Fibroblast of lung (primary cell): ENCODE results near the gene HSPA4. TPM values are rescaled to one million over a fixed set of nuclear protein-coding genes. Genes with fewer than 3 reads are reported as not detected.

Experiments
- DNase-seq, 2 donors: peaks; one replicate each; pipeline versions ENCODE4 v3.0.0 to v3.0.0-alpha.2; 2010; ENCODE audit warnings: low read depth in 2 of 2
- H2AFZ ChIP-seq: 2 replicates; pipeline ENCODE4 v1.5.1; 2012; ENCODE audit warnings: low read length, control low read depth, inconsistent platforms
- H3K27ac ChIP-seq: 2 replicates; pipeline ENCODE4 v1.5.1; 2011; ENCODE audit warnings: low read length, control low read depth; ENCODE audit not compliant: insufficient read depth
- H3K27me3 ChIP-seq: 2 replicates; pipeline ENCODE4 v1.5.1; 2011; ENCODE audit warnings: mild to moderate bottlenecking, low read length; ENCODE audit not compliant: control insufficient read depth, insufficient read depth
- H3K36me3 ChIP-seq: 2 replicates; pipeline ENCODE4 v1.5.1; 2011; ENCODE audit warnings: low read length; ENCODE audit not compliant: control insufficient read depth, insufficient read depth
- H3K4me1 ChIP-seq: 2 replicates; pipeline ENCODE4 v1.5.1; 2011; ENCODE audit warnings: low read length; ENCODE audit not compliant: control insufficient read depth, insufficient read depth; ENCODE audit errors: extremely low read depth
- H3K4me2 ChIP-seq: 2 replicates; pipeline ENCODE4 v1.5.1; 2011; ENCODE audit warnings: low read length, control low read depth; ENCODE audit not compliant: insufficient read depth; ENCODE audit errors: extremely low read depth
- H3K4me3 ChIP-seq, 4 experiments: fragments of 200-600 bp in 1 of 4; sonication (generic) in 1 of 4; replicated peaks in 1 of 4; 2 replicates each; pipeline ENCODE4 v1.5.1; 2011 to 2016; ENCODE audit warnings: low read length in 4 of 4, low read depth in 3 of 4, mild to moderate bottlenecking in 3 of 4, control low read depth in 2 of 4, inconsistent platforms in 1 of 4, mixed read lengths in 1 of 4; ENCODE audit not compliant: insufficient read depth in 1 of 4; ENCODE audit errors: control extremely low read depth in 1 of 4
- H3K79me2 ChIP-seq: 2 replicates; pipeline ENCODE4 v1.5.1; 2012; ENCODE audit warnings: mild to moderate bottlenecking, low read length, inconsistent platforms; ENCODE audit not compliant: control insufficient read depth, insufficient read depth
- H3K9ac ChIP-seq: 2 replicates; pipeline ENCODE4 v1.5.1; 2011; ENCODE audit warnings: mild to moderate bottlenecking, low read length, control low read depth; ENCODE audit not compliant: insufficient read depth
- H3K9me3 ChIP-seq: 2 replicates; pipeline ENCODE4 v1.5.1; 2012; ENCODE audit warnings: low read depth, low read length; ENCODE audit not compliant: control insufficient read depth, insufficient read depth
- H4K20me1 ChIP-seq: 2 replicates; pipeline ENCODE4 v1.5.1; 2011; ENCODE audit warnings: low read length; ENCODE audit not compliant: control insufficient read depth, insufficient read depth; ENCODE audit errors: extremely low read depth
- CTCF ChIP-seq, 2 donors: IDR thresholded peaks in 1 of 2; conservative IDR thresholded peaks in 1 of 2; 1 replicate in 1 of 2; 2 replicates in 1 of 2; pipeline ENCODE4 v1.5.1; 2011 to 2012; ENCODE audit warnings: low read length in 2 of 2, control low read depth in 1 of 2, inconsistent platforms in 1 of 2, low read depth in 1 of 2, mild to moderate bottlenecking in 1 of 2
- EZH2 ChIP-seq: IDR thresholded peaks from 2 replicates; pipeline ENCODE4 v1.5.1; 2012; ENCODE audit warnings: low read length, control low read depth, mild to moderate bottlenecking; ENCODE audit errors: missing control alignments
- polyA plus RNA-seq, 2 donors: library from polyadenylated mRNA; depleted of rRNA in 1 of 2; stranded (reverse) in 1 of 2; unstranded in 1 of 2; fragments of >200 nt; gene quantifications; 2 replicates each; pipeline ENCODE4 v1.2.1, GENCODE V29; 2011 to 2012; ENCODE audit warnings: missing spikeins in 1 of 2
- total RNA-seq: library from RNA; depleted of rRNA; stranded (reverse); fragments of >200 nt; gene quantifications from 2 replicates; pipeline ENCODE4 v1.2.1, GENCODE V29; 2014

The HSPA4 gene
- total and polyA plus RNA-seq, 2 donors (not counting 1 experiment from before 2014, with no cell fraction given): 89.1 to 108 TPM

DNA sequence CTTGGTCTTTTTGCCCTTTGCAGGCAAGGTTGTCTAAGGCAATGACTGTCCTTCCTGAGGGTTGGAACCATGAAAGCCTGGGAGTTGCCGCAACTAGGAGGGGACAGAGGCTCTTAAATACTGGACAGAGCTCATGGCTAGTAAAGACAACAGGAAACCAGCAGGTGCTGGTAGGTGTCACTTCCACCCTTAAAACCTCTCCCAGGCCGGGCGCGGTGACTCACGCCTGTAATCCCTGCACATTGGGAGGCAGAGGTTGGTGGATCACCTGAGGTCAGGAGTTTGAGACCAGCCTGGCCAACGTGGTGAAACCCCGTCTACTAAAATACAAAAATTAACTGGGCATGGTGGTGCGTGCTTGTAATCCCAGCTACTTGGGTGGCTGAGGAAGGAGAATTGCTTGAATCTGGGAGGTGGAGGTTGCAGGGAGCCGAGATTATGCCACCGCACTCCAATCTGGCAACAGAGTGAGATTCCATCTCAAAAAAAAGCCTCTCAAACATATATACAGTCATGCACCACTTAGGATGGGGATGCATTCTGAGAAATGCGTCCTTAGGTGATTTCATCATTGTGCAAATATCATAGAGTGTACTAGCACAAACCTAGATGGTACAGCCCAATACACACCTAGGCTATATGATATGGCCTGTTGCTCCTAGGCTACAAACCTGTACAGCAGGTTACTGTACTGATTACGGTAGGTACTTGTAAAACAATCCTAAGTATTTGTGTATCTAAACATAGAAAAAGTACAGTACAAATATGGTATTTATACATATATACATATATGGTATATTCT lies 102.7 kb downstream of the HSPA4 start:
- no peaks in the 10 kb centered on the region for H3K27me3 ChIP-seq
- no peaks in the 10 kb centered on the region for H3K9me3 ChIP-seq
- no peak overlapping the region for H3K4me2 ChIP-seq
- no peak overlapping the region for H3K4me3 ChIP-seq
- TF ChIP-seq CTCF (conservative IDR thresholded peaks at IDR 0.05 in 1 of 2, IDR thresholded peaks at IDR 0.05 in 1 of 2; ENCODE audit: low read depth in 1 of 2, low read length in 2 of 2): no peak
- no peak for TF ChIP-seq EZH2
- no peaks in the 10 kb centered on the region for H3K79me2 ChIP-seq
- no peak overlapping the region for H3K27ac ChIP-seq
- no peak overlapping the region for H3K9ac ChIP-seq
- no peaks in the 10 kb centered on the region for H3K36me3 ChIP-seq
- H3K4me1 ChIP-seq: no peaks in the 10 kb centered on the region
- H4K20me1 ChIP-seq: no peaks in the 10 kb centered on the region
- no peak overlapping the region for H2AFZ ChIP-seq
- no peak for DNase-seq

- TF ChIP-seq CTCF (conservative IDR thresholded peaks at IDR 0.05 in 1 of 2, IDR thresholded peaks at IDR 0.05 in 1 of 2; ENCODE audit: low read depth in 1 of 2, low read length in 2 of 2): no peak
- TF ChIP-seq EZH2: no peak
- H3K79me2 ChIP-seq: no peaks in the 10 kb centered on the region
- H3K27me3 ChIP-seq: no peaks in the 10 kb centered on the region
- H4K20me1 ChIP-seq: no peaks in the 10 kb centered on the region
- no peak overlapping the region for H3K27ac ChIP-seq
- H3K4me1 ChIP-seq: no peaks in the 10 kb centered on the region
- no peak for DNase-seq
- no peak overlapping the region for H3K9ac ChIP-seq
- H3K4me3 ChIP-seq: no peak overlapping the region
- H2AFZ ChIP-seq: no peak overlapping the region
- no peaks in the 10 kb centered on the region for H3K36me3 ChIP-seq
- H3K4me2 ChIP-seq: no peak overlapping the region
- H3K9me3 ChIP-seq: no peaks in the 10 kb centered on the region
Observed at GRCh38 chr5:133155326-133155969, 103.6 kb downstream of the HSPA4 start.

Other genes with a start within 250 kb of the HSPA4 start
- gene SOWAHA, start 238.7 kb upstream of the HSPA4 start, total RNA-seq: 0.17 and 0.26 TPM in 2 replicates
- 0.02 and 0.03 TPM in 2 replicates for gene SOWAHA, start 238.7 kb upstream of the HSPA4 start, polyA plus RNA-seq
- 4.1 and 6.1 TPM in 2 replicates for gene SHROOM1, start 221.4 kb upstream of the HSPA4 start, total RNA-seq
- gene SHROOM1, start 221.4 kb upstream of the HSPA4 start, polyA plus RNA-seq: 2.9 and 6.2 TPM in 2 replicates
- under 0.01 and 0.17 TPM in 2 replicates for gene GDF9, start 185.5 kb upstream of the HSPA4 start, total RNA-seq
- 0.07 and 0.11 TPM in 2 replicates for gene GDF9, start 185.5 kb upstream of the HSPA4 start, polyA plus RNA-seq
- gene UQCRQ, start 185.4 kb upstream of the HSPA4 start, total RNA-seq: 112 and 113 TPM in 2 replicates
- gene UQCRQ, start 185.4 kb upstream of the HSPA4 start, polyA plus RNA-seq: 157 and 200 TPM in 2 replicates
- 0.26 and 0.33 TPM in 2 replicates for gene LEAP2, start 178.3 kb upstream of the HSPA4 start, total RNA-seq
- 0.30 and 0.50 TPM in 2 replicates for gene LEAP2, start 178.3 kb upstream of the HSPA4 start, polyA plus RNA-seq
- gene AFF4, start 88.4 kb upstream of the HSPA4 start, total RNA-seq: 37.0 and 54.2 TPM in 2 replicates
- gene AFF4, start 88.4 kb upstream of the HSPA4 start, polyA plus RNA-seq: 67.3 and 73.6 TPM in 2 replicates
- 7.4 and 12.3 TPM in 2 replicates for gene ZCCHC10, start 25.5 kb upstream of the HSPA4 start, total RNA-seq
- 29.5 and 33.1 TPM in 2 replicates for gene ZCCHC10, start 25.5 kb upstream of the HSPA4 start, polyA plus RNA-seq